Head of caudate nucleus (tissue), 42 donors: ENCODE data around the gene TSPAN11.

Experiments
- DNase-seq, 42 donors: peaks; one replicate each; pipeline versions ENCODE4 v3.0.0 to v3.0.0-alpha.2; 2020 to 2021; ENCODE audit warnings: mixed read lengths in 7 of 42
- intact Hi-C: fragments of 100-400 bp; cut with DNase I; formaldehyde crosslinking; loops from one replicate; pipeline ENCODE4 v1.15.0; 2022

TSPAN11 gene

DNA sequence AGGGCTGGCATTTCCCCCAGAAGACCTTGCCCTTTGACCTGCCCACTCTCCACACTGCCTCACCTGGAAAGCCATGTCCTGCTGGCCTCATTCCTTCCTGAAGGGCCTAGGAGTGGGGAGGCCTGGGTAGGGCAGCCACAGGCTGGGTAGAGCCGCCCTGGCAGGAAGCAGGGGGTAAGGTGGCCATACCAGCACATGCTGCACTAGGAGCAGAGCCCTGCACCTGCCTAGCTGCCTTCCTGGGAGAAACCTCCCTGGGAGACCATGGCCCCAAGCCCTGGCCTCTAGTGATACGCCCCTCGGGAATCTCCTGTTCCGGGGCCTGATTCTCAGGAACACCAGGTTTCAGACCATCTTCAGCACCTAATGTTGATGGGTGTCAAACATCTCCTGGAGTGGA, 65.8 kb downstream of the TSPAN11 start:
- no peak for DNase-seq
- intact Hi-C loops, result no loop called here

DNA sequence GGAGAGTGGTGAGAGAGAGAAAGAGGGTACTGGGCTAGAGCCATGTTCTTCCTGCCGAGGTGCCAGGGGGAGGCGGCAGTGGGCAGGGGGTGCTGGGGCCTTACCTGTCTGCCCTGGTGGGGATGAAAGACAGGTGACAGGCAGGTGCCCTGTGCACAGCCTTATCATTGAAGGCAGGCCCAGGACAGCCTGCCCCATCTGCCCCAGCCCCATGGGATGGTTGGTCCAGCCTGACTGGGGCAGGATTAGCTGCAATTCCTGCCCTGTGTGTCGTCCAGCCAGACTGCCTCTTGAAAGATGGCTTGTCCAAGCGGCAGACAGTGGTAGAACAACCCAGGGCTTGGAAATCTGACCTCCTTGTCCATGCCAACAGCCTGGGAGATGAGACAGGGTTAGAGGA, 67.2 kb downstream of the TSPAN11 start:
- DNase-seq, result no peak
- intact Hi-C loops, result no loop called here

DNA sequence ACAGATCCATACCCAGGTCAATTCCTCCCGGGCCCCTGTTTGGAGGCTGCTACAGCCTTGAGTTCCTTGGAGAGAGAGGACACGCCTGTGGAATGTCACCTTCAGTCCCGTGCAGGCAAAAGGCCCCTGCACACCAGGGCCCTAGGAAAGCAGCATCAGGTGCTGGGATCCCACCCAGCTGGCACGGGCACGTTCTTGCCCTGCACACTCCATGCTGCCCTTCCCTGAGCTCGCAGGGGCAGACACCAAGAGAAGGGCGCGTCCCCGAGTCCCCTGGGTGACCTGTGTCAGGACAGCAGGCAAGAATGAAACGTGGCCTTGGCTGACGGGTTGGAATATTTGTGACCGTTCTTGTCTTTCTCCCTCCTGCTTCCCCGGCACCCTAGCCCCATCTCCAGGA, 67.7 kb downstream of the TSPAN11 start:
- DNase-seq, result no peak
- intact Hi-C loops, result no loop called here

DNA sequence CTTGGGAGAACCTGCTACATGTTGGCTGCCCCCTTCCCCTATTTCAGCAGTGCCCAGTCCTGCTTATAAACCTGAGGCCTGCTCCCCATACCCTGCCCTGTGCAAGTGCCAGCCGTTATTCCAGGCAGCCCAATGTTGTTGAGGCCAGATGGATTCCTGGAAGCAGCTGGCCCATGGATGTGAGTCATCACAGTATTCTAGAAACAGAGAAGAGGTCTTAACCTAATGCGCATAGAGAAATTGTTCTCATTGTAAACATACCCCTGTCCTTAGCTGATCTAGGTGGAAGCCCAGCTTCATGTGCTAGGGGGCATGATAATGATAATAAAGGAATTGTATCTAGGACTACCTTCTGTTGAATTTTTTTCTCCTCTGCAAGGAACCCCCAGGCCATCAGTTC, 69.7 kb downstream of the TSPAN11 start:
- no peak for DNase-seq
- intact Hi-C loops, result no loop called here

DNA sequence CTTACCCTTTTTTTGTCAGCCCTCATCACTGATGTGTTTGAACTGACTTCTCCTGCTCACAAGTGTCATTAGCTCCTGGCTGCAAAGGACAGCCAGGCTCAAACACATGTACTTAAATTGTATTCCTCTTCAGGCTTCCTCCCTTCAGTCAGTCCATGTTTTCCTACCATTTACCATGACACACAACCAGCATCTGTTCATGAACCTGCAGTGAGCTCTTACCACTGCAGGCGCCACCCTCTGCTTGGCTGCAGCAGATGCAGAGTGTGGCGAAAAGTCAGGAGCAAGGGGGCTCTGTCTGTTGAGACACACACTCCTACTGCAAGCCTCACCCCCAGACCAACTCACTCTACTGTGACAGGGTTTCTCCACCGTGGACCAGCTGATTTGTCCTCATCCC, 70.2 kb downstream of the TSPAN11 start:
- intact Hi-C loops, result no loop called here
- no peak for DNase-seq

DNA sequence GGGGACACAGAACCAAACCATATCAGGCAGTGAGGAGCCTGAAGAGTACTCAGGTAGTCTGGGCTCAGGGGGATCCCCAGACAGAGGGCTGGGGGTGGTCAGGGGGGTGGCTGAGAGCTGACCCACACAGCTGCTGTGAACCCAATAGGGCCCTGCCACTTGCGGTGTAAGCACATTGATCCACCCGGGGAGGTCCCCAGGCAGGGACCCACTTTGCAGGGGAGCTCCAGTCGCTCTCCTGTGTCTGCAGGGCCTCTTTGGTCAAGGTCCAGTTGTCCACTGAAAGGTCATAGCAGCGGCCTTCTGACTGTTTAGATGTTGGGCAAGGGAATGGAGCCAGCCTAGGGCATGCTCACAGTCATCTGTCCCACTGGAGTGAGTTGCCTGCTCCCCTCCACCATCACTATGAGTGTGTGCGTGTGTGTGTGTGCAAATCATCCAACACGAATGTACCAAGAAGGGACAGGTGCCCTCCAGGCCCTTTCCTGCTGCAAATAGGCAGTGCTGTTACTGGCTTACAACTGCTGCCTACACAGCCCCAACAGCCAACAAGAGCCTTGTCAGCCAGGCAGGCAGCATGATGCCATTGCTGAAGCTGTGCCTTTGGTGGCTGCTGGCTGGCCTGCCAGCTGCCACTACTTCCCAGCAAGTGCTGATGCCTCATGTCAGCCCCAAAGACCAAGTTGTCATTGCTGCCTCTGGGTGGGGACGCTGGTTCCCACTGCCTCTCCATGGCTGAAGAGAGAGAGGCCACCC, 71.3 kb downstream of the TSPAN11 start:
- intact Hi-C loops, result no loop called here

DNA sequence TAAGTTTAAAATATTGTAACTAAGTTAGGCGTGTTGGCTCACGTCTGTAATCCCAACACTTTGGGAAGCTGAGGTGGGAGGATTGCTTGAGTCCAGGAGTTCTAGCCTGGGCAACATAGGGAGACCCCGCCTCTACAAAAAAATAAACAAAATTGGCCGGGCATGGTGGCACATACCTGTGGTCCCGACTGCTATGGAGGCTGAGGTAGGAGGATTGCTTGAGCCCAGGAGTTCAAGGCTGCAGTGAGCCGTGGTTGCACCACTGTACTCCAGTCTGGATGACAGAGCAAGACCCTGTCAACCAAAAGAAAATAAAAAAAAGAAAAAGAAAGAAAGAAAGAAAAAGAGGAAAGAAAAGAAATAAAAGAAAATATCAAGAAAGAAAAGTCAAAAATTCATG, 72.5 kb downstream of the TSPAN11 start:
- intact Hi-C loops, result no loop called here
- DNase-seq, result no peak

More for the DNA sequence above, 71.3 kb downstream of the TSPAN11 start:
- DNase-seq, result no peak

DNA sequence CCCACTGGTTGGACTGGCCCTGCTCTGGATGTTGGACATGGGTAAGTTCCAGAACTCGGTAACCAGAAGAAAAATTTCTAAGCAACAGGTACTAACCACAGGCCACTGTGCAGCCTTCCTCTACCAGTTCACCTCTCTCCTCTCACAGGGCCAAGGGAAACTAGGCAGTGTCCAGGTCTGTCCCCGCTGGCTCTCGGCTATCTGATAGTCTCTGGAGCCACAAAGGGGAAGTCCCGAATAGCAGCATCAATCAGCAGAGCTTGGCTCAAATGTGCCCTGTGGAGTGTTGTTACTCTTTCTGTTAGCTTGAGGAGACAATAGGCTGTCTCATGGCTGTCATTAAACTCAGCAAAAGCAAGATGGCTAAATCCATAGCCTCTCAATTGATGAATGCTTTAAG, 73.2 kb downstream of the TSPAN11 start:
- intact Hi-C loops, result no loop called here

DNA sequence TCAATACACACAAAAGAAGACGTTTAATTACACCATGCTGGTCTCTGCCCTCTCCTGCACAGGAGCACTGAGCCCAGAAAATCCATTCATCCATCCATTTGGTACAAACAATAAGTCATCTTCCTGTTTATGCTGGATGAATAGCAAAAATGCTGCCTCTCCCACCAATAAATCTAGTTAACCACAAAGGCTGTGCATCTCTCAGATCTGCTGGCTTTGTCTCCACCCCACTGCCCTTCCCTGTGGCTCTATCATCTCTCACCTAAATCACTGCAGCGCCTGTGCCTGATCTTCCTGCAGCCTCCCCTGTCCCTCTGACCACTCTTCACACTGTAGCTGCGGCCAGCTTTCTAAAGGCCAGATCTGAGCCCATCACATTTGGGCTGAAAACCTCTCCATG, 74.2 kb downstream of the TSPAN11 start:
- DNase-seq, result no peak
- intact Hi-C loops, result no loop called here

More for the DNA sequence above, 73.2 kb downstream of the TSPAN11 start:
- no peak for DNase-seq

DNA sequence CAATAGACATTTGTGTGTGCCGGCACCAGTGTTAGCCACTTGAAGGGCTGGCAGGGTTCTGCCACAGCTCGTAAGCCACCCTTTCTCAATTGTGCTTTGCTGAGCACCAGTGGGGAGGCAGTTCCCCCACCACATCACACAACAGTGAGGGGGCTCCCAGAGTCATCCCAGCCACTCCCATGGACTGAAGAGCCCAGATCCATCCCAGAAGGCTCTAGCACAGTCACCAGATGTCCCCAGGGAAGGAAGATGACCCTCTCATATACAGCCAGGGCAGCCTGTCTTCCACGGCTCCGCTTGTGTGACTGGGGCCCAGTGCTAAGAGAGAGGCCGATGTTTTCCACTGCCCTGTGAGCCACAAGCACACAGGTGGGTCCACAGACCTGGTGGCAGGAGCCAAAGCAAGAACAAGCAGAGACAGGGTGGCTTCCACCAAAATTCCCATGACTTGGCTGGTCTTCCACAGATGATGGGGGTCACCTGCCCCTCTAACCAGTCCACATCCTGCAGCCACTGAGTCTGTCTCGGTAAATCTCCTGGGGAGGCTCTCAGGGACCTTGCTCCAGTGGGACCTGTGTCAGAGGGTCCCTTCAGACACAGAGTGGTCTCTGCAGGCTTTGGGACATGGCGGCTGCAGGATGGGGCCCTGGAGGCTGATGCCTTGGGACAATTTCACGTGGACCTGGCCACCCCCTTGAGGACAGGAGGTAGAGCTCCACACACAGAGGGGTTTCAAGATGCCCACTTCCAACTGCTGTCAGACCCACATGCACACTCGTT, 75.2 kb downstream of the TSPAN11 start:
- no peak for DNase-seq
- intact Hi-C loops, result no loop called here

DNA sequence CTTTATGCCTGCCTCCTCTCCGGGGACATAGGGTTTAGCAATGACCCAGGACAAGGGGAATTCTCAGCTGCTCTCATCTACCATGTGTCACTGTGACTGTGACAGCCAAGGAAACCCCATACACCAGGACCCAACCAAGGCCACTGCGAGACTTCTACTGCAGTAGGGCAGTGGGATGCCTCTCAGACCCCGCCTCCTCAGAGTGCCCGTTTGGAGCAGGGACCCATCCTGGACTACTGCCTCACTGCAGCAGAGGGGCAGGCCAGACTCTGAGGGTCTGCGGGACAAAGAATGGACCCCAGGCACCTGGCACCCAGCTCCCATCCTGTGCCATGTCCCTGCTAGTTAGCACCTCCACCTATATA, 75.8 kb downstream of the TSPAN11 start:
- intact Hi-C loops, result no loop called here
- no peak for DNase-seq

DNA sequence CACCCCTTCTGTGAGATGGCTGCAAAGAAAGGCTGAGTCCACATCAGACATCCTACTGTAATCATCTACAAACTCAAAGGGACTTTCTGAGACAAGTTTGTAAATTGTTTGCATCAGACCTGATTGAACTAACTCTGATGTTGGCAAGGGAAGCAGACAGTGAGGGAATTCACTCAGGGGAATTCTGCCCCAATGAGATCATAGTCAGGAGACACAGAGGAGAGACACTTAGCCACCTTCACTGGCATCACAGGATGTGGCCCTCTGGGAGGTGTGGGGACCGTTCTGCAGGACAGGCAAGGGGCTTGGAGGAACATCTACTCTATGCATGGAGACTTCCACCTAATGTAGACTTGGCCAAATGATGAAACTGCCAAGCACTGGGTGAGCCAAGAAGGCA, 76.5 kb downstream of the TSPAN11 start:
- DNase-seq, result peak in 1 of 42 donors; percentile 1

DNA sequence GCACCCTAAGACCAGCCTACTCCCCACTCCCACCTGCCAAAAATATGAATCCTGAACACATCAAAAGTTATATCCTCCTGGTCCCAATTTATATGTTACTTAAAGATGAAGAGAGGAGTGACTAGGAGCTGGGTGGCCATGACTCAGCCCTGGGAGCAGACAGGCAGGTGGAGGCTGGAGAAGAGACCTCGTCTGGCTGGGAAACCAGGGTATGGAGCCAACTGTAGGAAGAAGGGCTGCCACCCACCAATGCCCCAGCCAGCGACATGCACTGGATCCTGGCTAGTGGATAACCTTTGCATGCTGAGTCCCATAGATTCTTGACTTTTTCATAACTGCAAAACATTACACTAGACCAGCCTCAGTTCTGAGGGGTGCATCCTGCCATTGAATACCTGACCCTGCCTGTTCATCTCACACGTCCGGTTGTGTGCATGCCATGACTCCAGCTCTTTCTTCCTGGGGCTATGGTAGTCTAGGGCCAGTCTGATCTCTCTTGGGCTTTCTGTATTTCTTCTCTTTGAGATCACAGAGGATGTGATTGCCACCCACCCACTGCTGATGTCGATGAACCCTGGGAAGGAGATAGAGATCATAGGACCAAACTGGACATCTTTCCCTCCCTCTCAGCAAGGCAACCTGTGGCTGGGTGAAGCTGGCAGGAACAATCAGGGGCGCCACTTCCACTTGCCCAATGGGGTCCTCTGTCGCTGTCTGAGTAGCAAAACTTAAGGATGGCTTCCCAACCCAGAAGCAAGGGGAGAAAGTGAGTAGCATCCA, 77.5 kb downstream of the TSPAN11 start:
- DNase-seq, result peak in 4 of 42 donors; percentile 3 to 17 (median 14)
- intact Hi-C loops, result no loop called here

More for the DNA sequence above, 76.5 kb downstream of the TSPAN11 start:
- intact Hi-C loops, result no loop called here

DNA sequence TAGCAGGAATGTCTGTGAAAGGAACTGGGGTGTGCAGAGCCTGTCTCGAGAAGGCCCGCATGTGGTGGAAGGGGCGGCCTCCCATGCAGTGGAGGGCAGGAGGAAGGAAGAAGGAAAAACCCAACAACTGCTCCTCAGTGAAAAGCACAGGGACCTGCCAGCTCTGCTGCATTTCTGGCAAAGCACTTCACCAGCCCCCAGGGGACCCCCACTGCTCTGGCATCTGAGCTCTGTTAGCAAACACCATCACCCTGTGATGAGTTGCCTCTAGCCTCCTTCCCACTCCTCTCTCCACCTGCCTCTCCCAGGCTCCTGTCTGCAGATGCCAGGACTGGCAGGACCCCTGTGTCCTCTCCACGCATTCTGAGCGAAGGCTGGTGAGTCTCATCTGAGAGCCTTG, 78.1 kb downstream of the TSPAN11 start:
- intact Hi-C loops, result no loop called here
- peak in 2 of 42 donors; percentile 7 to 13 for DNase-seq

DNA sequence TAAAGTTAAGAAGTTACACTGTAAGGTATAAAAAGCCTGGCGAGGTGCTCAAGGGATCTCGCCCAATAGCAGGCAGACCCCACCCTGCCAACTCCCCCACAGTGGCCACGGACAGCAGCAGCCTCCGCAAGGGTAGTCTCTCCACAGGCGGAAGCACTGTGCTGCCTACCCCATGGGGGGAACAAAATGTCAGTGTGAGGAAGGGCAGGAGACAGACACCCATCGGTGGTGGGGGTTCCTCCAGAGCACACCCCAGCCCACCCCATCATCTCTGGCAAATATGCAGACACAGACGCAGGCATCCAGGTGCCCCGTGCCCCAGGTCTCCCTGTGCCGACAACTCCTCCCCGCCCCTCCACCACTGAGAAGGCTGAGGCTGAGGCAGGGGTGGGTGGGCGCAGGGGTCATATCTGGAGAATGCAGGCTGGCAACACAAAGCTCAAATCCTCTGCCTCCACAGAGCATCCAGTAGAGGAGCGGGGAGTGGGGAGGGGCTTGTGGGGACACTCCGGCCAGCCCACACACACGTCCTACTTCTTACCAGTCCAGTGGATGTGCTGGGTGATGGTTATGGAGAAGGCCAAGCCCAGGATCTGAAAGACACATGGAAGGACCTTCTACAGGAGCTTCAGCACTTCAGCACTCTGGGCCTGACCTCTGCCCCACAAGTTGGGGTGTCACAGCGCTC, 78.9 kb downstream of the TSPAN11 start:
- intact Hi-C loops, result no loop called here
- peak in 3 of 42 donors; percentile 9 to 16 (median 12) for DNase-seq

DNA sequence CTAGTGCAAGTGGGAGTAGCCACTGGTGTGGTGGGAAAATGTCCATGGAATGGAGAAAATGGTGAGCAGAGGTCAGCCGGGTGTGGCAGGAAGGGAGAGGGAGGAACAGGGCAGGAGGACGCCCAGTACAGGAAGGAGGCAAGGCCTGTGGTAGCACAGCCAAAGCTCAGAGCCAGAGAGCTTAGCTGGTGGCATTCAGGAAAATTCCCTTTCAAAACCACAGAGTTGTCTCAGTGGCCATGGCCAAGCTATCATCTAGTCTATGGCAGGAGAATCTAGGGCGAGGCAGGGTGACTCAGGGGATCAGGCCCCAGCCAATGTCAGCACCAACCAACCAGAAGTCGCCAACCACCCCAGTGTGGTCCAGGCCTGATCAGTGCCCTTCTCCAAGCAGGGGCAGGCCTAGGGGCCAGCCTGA, 79.4 kb downstream of the TSPAN11 start:
- intact Hi-C loops, result no loop called here
- DNase-seq, result peak in 2 of 42 donors; percentile 1 to 25

DNA sequence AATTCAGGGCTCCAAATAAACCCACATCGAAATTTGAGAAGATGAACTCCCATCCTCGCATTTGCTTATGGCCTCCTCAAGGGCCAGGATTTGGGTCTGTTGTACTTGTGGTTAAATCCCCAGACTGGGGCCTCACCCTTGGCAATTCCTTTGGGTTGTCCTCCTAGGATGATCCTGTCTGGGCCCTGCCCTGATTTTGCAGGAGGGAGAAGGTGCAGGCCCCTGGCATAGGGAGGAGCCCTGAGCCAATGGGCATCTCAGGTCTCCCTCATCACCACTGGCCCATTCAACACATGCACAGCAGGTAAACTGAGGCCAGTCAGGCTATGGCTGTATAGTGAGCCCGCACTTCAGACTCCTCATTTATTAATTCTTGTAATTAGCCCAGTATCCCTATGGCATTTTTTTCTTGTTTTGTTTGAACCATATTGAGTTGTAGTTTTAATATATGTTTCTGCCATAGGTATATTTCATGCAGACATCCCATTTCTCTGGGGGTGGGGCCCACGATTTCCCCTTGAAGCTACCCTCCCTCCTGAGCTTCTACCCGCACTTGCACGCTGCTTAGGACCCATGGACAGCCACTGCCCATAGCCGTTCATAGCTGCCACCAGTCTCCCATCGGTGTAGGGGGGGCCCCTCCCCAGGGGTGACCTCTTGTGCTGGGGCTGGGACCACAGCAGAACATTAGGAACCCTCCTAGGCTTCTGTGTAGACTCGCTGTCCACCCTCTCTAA, 80.0 kb downstream of the TSPAN11 start:
- intact Hi-C loops, result no loop called here
- DNase-seq, result peak in 2 of 42 donors; percentile 9

DNA sequence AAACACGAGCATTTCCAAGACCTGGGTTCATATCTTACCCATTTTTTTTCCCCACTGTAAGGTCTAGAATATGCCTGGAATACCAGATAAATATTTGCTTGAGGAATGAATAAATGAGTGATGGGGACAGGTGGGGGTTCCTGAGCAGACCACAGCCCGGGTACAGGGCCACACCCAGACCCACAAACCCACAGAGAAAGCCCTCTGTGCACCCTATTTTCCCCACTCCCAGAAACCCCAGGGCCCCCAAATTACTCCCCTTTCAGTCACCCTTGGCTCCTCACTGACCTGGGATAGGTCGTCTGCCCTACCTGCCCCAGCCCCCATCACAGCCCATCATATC, 80.6 kb downstream of the TSPAN11 start:
- DNase-seq, result no peak

More for the DNA sequence above, 80.6 kb downstream of the TSPAN11 start:
- intact Hi-C loops, result no loop called here
